Gastrocnemius medialis (tissue), 4 donors: ENCODE measurements around the gene ZFYVE27. TPM values are rescaled to one million over a fixed set of nuclear protein-coding genes. Genes with fewer than 3 reads are reported as not detected.

Source experiments
- ATAC-seq, 2 donors: fragments of 150-250 bp; one replicate each; pipeline ENCODE4 v1.9.1; 2016
- DNase-seq, 2 donors: peaks; one replicate each; pipeline ENCODE4 v3.0.0-alpha.2; 2019
- H3K27ac ChIP-seq, 4 donors: fragments of 200-600 bp; sonication (generic); 1 replicate in 1 of 4; 2 replicates in 3 of 4; pipeline ENCODE4 v1.5.1; 2016 to 2018; ENCODE audit warnings: mild to moderate bottlenecking in 2 of 4, moderate library complexity in 1 of 4
- H3K27me3 ChIP-seq, 3 donors: fragments of 200-600 bp; sonication (generic) in 2 of 3; 1 replicate in 1 of 3; 2 replicates in 2 of 3; pipeline versions ENCODE4 v1.5.1 to v1.6.0; 2016 to 2019; ENCODE audit warnings: mild to moderate bottlenecking in 1 of 3, moderate library complexity in 1 of 3
- H3K36me3 ChIP-seq, 2 donors: fragments of 200-600 bp; sonication (generic) in 1 of 2; one replicate each; pipeline ENCODE4 v1.5.1; 2017 to 2018
- H3K4me1 ChIP-seq, 2 donors: fragments of 200-600 bp; sonication (generic) in 1 of 2; one replicate each; pipeline ENCODE4 v1.5.1; 2016 to 2017; ENCODE audit warnings: mild to moderate bottlenecking in 2 of 2
- H3K4me3 ChIP-seq, 4 donors: fragments of 200-600 bp; sonication (generic) in 3 of 4; 1 replicate in 1 of 4; 2 replicates in 3 of 4; pipeline ENCODE4 v1.5.1; 2016 to 2019; ENCODE audit warnings: mild to moderate bottlenecking in 2 of 4
- H3K9me3 ChIP-seq, 3 donors: fragments of 200-600 bp; sonication (generic) in 2 of 3; 1 replicate in 1 of 3; 2 replicates in 2 of 3; pipeline ENCODE4 v1.5.1; 2016 to 2019
- POLR2A ChIP-seq, 2 donors: fragments of 450-650 bp; IDR thresholded peaks; one replicate each; pipeline ENCODE4 v1.6.1; 2017; ENCODE audit warnings: antibody characterized with exemption in 2 of 2, mild to moderate bottlenecking in 2 of 2, moderate library complexity in 2 of 2
- in situ Hi-C, 4 donors: fragments of 200-750 bp; cut with MboI; loops; one replicate each; pipeline versions ENCODE4 v1.15.0 to v1.8.0; 2017; ENCODE audit warnings: low sequenced_read_pairs in 4 of 4
- intact Hi-C: fragments of 100-400 bp; cut with DNase I; formaldehyde crosslinking; loops from one replicate; pipeline ENCODE4 v1.15.1; 2023; ENCODE audit warnings: low total_unique reads
- total RNA-seq, 4 donors: library from RNA; depleted of rRNA; stranded (reverse); fragments of >200 nt; gene quantifications; one replicate each; pipeline versions ENCODE4 v1.1.0 to v1.2.3, GENCODE V29; 2016
- TF ChIP-seq, protein P1 (sequence below), 5 experiments: fragments of 450-650 bp in 3 of 5; fragments of 200-600 bp in 2 of 5; sonication (generic) in 2 of 5; IDR thresholded peaks in 4 of 5; conservative IDR thresholded peaks in 1 of 5; 1 replicate in 4 of 5; 2 replicates in 1 of 5; pipeline ENCODE4 v1.5.1; 2016 to 2019; ENCODE audit warnings: antibody characterized with exemption in 5 of 5, mild to moderate bottlenecking in 3 of 5, moderate library complexity in 3 of 5

The ZFYVE27 gene
- total RNA-seq, 4 donors from 2014 or later: 7.6 to 14.9 (median 11.6) TPM

DNA sequence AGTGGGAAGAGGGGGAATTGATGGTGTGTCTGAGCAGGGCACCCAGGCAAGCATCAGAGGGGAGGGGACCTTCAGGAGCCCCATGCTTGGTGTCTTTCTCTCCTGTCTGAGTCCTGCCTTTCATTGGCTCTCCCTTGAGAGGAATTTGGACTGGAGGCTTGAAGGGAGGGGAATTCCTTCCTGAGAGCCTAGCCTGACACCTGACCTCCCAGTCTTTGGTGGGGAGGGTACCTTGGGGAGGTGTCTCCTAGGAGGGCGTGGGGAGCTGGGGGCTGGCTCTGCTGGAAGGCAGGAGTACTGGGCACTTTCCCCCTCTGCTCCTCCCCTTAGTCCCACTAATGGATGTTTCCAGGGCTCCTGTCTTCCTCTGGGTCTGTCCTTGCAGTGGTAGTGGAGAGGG is 36.2 kb downstream of the ZFYVE27 start:
- in situ Hi-C loops: loop anchor here in 1 of 4 donors (25.0 kb wide), 1 partner anchor 264 kb away; the partner anchor contains the start of gene CRTAC1
- Histone ChIP-seq H3K27me3 (peaks cover 16 to 30% (median 24%) of the 10 kb centered on the region in 3 donors), H3K4me3 (no peak overlapping the region), H3K27ac (no peak overlapping the region), H3K36me3 (no peaks in the 10 kb centered on the region), H3K9me3 (no peaks in the 10 kb centered on the region), H3K4me1 (peaks cover 0 to 5% of the 10 kb centered on the region in 2 donors)
- TF ChIP-seq, protein P1, sequence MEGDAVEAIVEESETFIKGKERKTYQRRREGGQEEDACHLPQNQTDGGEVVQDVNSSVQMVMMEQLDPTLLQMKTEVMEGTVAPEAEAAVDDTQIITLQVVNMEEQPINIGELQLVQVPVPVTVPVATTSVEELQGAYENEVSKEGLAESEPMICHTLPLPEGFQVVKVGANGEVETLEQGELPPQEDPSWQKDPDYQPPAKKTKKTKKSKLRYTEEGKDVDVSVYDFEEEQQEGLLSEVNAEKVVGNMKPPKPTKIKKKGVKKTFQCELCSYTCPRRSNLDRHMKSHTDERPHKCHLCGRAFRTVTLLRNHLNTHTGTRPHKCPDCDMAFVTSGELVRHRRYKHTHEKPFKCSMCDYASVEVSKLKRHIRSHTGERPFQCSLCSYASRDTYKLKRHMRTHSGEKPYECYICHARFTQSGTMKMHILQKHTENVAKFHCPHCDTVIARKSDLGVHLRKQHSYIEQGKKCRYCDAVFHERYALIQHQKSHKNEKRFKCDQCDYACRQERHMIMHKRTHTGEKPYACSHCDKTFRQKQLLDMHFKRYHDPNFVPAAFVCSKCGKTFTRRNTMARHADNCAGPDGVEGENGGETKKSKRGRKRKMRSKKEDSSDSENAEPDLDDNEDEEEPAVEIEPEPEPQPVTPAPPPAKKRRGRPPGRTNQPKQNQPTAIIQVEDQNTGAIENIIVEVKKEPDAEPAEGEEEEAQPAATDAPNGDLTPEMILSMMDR (IDR thresholded peaks at IDR 0.05 in 4 of 5, conservative IDR thresholded peaks at IDR 0.05 in 1 of 5): no peak
- no peak for TF ChIP-seq POLR2A (IDR thresholded peaks at IDR 0.05)
- DNase-seq (no peak), ATAC-seq (no peak)
- intact Hi-C loops: no loop called here

DNA sequence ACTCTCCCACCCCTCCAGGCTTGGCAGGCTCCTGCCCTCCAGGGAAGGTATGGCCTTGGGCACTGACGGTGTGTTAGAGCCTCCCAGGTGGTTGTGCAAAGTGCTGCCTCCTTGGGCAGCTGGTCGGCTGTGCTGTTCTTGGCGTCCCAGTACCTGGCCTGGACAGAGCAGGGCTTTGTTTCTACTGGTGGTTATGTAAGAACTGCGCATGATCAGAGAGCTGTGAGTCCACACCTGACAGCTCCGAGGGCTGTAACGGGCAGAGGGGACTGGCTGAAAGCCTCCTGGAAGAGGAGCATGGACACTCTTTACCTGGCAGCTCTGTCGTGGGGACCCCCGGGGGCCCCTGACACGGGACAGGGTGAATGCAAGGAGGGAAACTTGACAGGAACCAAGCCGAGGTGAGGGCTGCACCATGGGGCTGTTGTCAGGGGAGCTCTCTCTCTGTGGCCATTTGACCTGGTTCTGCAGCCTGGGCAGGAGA is 37.9 kb downstream of the ZFYVE27 start:
- DNase-seq (no peak), ATAC-seq (no peak)
- Histone ChIP-seq H3K27ac (no peak overlapping the region), H3K36me3 (no peaks in the 10 kb centered on the region), H3K4me3 (no peak overlapping the region), H3K27me3 (peaks cover 12 to 22% (median 21%) of the 10 kb centered on the region in 3 donors), H3K9me3 (no peaks in the 10 kb centered on the region), H3K4me1 (peaks cover 0 to 5% of the 10 kb centered on the region in 2 donors)
- in situ Hi-C loops (loop anchor here in 2 of 4 donors (25.0 kb wide), 1 partner anchor 262 kb away; the partner anchor contains the start of gene CRTAC1 (in 2 of the 2)), intact Hi-C loops (no loop called here)
- no peak for TF ChIP-seq POLR2A (IDR thresholded peaks at IDR 0.05)
- TF ChIP-seq, protein P1 (IDR thresholded peaks at IDR 0.05 in 4 of 5, conservative IDR thresholded peaks at IDR 0.05 in 1 of 5): no peak

DNA sequence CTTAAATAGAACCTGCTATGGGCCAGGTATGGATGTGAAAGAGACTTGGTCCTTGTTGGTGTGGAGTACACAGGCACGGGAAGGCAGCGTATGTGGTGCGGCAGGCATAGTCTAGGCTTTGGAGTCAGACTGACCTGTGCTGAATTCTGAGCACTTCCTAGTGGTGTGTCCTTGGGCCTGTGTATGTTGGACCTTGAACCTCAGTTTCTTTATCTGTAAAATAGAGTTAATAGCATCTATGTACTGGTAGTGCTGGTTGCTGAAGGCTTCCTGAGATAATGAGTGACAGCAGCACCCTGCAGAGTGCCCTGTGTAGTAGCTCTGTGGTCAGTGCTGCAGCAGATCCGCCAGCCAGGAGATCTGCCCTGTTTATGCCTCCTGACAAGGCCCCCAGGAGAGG is 40.2 kb downstream of the ZFYVE27 start:
- no peak overlapping the region for H3K27ac ChIP-seq
- H3K36me3 ChIP-seq: no peaks in the 10 kb centered on the region
- H3K4me1 ChIP-seq: peaks cover 0 to 15% of the 10 kb centered on the region in 2 donors
- intact Hi-C loops: no loop called here
- H3K27me3 ChIP-seq: peaks cover 0 to 6% (median 3%) of the 10 kb centered on the region in 3 donors
- TF ChIP-seq, protein P1 (IDR thresholded peaks at IDR 0.05 in 4 of 5, conservative IDR thresholded peaks at IDR 0.05 in 1 of 5): no peak
- no peak for TF ChIP-seq POLR2A (IDR thresholded peaks at IDR 0.05)
- in situ Hi-C loops: loop anchor here in 1 of 4 donors (25.0 kb wide), 1 partner anchor 260 kb away; the partner anchor contains the start of gene CRTAC1
- no peaks in the 10 kb centered on the region for H3K9me3 ChIP-seq
- ATAC-seq (no peak), DNase-seq (no peak)
- H3K4me3 ChIP-seq: no peak overlapping the region

DNA sequence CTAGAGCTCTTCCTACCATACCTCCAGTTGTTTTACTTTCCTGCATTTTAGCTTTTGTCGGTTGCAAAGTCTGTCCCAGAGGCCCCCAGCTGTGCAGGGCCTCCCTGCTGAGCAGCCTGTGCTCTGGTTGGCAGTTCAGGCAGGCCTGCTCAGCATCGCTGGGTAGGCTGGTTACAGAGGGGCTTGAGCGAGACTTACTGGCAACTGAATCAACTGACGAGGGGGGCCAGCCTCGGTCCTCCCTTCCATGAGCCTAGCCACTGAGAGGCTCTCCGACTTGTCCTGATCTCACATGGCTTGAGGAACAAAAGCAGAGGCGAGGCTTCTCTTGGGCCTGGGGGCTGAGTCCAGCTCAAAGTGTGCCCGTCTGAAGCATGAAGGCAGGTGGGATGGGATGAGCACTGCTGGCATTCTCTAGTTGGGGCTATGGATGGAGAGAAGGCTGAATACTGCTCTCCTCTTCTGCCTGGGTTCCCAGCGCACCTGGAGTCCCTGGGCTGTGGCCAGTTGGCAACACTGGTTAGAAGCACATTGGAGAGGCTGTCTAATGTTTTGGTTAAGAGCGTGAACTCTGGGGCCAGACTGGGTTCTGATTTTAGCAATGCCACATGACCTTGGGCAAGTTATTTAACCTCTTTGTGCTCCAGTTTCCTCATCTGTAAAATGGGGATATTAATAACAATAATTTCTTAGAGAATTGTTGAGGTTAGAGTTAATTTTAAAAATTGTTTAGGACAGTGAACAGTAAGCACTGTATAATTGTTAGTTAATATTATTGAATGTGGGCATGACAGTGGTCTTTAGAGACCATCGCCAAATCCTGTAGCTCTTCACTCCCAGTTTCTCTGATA is 41.7 kb downstream of the ZFYVE27 start:
- no peak for TF ChIP-seq POLR2A (IDR thresholded peaks at IDR 0.05)
- TF ChIP-seq, protein P1 (IDR thresholded peaks at IDR 0.05 in 4 of 5, conservative IDR thresholded peaks at IDR 0.05 in 1 of 5): no peak
- Histone ChIP-seq H3K4me3 (no peak overlapping the region), H3K36me3 (no peaks in the 10 kb centered on the region), H3K9me3 (no peaks in the 10 kb centered on the region), H3K4me1 (peaks cover 4 to 21% of the 10 kb centered on the region in 2 donors), H3K27me3 (no peaks in the 10 kb centered on the region), H3K27ac (no peak overlapping the region)
- ATAC-seq: no peak
- in situ Hi-C loops: loop anchor here in 1 of 4 donors (25.0 kb wide), 1 partner anchor 259 kb away; the partner anchor contains the start of gene CRTAC1
- no peak for DNase-seq
- intact Hi-C loops: no loop called here
